Measurements from ENCODE around the gene FAM111A.

The FAM111A gene

GRCh38 chr11:59178402-59178801 lies 35.7 kb downstream of the FAM111A start:
- no peak for DNase-seq (ENCODE audit: extremely low read depth, low read depth)
- TF ChIP-seq CTCF (IDR thresholded peaks at IDR 0.05; ENCODE audit: low read depth, low read length): no peak

- no peak for TF ChIP-seq CTCF (IDR thresholded peaks at IDR 0.05; ENCODE audit: low read depth, low read length)
- no peak for DNase-seq (ENCODE audit: extremely low read depth, low read depth)
These were observed 36.5 kb downstream of the FAM111A start for GRCh38 chr11:59179121-59179520.

GRCh38 chr11:59180168-59180776 lies 37.6 kb downstream of the FAM111A start:
- no peak for DNase-seq (ENCODE audit: extremely low read depth, low read depth)
- no peak for TF ChIP-seq CTCF (IDR thresholded peaks at IDR 0.05; ENCODE audit: low read depth, low read length)

GRCh38 chr11:59180907-59181306 lies 38.3 kb downstream of the FAM111A start:
- DNase-seq (ENCODE audit: extremely low read depth, low read depth): no peak
- TF ChIP-seq CTCF (IDR thresholded peaks at IDR 0.05; ENCODE audit: low read depth, low read length): no peak

GRCh38 chr11:59181746-59182456 lies 39.2 kb downstream of the FAM111A start:
- no peak for DNase-seq (ENCODE audit: extremely low read depth, low read depth)
- no peak for TF ChIP-seq CTCF (IDR thresholded peaks at IDR 0.05; ENCODE audit: low read depth, low read length)

GRCh38 chr11:59182457-59183151 lies 39.9 kb downstream of the FAM111A start:
- no peak for TF ChIP-seq CTCF (IDR thresholded peaks at IDR 0.05; ENCODE audit: low read depth, low read length)

GRCh38 chr11:59183771-59184170 lies 41.1 kb downstream of the FAM111A start:
- no peak for DNase-seq (ENCODE audit: extremely low read depth, low read depth)
- TF ChIP-seq CTCF (IDR thresholded peaks at IDR 0.05; ENCODE audit: low read depth, low read length): no peak

More at GRCh38 chr11:59182457-59183151, 39.9 kb downstream of the FAM111A start:
- DNase-seq (ENCODE audit: extremely low read depth, low read depth): no peak

All from AG09319 (cell line).